ENCODE data around the gene TNPO3. TPM values are rescaled to one million over a fixed set of nuclear protein-coding genes. Genes with fewer than 3 reads are reported as not detected.

The TNPO3 gene
- total and polyA plus RNA-seq, 2 donors from 2014 or later, result 20.1 to 35.7 TPM

DNA sequence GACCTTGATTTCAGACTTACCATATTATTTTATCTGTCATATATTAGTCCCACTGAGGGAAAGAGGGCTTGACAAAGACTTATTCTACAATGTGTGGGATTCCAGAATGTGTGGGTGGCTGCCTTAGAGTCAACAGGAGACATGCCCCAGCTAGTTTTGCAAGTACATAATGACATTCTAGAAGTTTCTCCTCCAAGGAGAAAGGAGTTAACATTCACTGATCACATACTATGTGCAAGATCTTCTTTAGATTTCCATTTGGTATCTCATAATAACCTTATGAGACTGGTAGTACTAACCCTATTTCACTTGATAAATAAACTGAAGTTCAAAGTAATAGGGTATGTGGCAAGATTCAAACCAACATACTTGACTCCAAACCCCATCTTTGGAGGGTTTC lies 92.0 kb downstream of the TNPO3 start:
- H3K4me3 ChIP-seq (ENCODE audit: low read length in 3 of 3), result no peak overlapping the region
- FAIRE-seq (no peak), DNase-seq (no peak)
- H3K27me3 ChIP-seq (ENCODE audit: control insufficient read depth, insufficient read depth, low read length), result no peaks in the 10 kb centered on the region
- peaks cover 0 to 10% (median 2%) of the 10 kb centered on the region in 3 donors for H3K4me1 ChIP-seq (ENCODE audit: control insufficient read depth in 2 of 3, insufficient read depth in 2 of 3, low read depth in 1 of 3, low read length in 3 of 3)
- peak overlapping the region; percentile 33 to 79 for H3K27ac ChIP-seq (ENCODE audit: low read depth in 2 of 2, low read length in 2 of 2)
- no peak overlapping the region for H3K9ac ChIP-seq (ENCODE audit: low read length in 3 of 3)
- H3K9me3 ChIP-seq (ENCODE audit: control insufficient read depth in 2 of 3, insufficient read depth in 1 of 3, low read length in 3 of 3), result no peaks in the 10 kb centered on the region
- TF ChIP-seq, protein P1, sequence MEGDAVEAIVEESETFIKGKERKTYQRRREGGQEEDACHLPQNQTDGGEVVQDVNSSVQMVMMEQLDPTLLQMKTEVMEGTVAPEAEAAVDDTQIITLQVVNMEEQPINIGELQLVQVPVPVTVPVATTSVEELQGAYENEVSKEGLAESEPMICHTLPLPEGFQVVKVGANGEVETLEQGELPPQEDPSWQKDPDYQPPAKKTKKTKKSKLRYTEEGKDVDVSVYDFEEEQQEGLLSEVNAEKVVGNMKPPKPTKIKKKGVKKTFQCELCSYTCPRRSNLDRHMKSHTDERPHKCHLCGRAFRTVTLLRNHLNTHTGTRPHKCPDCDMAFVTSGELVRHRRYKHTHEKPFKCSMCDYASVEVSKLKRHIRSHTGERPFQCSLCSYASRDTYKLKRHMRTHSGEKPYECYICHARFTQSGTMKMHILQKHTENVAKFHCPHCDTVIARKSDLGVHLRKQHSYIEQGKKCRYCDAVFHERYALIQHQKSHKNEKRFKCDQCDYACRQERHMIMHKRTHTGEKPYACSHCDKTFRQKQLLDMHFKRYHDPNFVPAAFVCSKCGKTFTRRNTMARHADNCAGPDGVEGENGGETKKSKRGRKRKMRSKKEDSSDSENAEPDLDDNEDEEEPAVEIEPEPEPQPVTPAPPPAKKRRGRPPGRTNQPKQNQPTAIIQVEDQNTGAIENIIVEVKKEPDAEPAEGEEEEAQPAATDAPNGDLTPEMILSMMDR (IDR thresholded peaks at IDR 0.05; ENCODE audit: borderline replicate concordance, extremely low read depth, insufficient read depth), result no peak
- intact Hi-C loops (cut with DNase I), result no loop called here
- peaks cover 8 to 34% (median 14%) of the 10 kb centered on the region in 3 donors for H3K36me3 ChIP-seq (ENCODE audit: control insufficient read depth in 2 of 3, insufficient read depth in 3 of 3, low read length in 3 of 3)

DNA sequence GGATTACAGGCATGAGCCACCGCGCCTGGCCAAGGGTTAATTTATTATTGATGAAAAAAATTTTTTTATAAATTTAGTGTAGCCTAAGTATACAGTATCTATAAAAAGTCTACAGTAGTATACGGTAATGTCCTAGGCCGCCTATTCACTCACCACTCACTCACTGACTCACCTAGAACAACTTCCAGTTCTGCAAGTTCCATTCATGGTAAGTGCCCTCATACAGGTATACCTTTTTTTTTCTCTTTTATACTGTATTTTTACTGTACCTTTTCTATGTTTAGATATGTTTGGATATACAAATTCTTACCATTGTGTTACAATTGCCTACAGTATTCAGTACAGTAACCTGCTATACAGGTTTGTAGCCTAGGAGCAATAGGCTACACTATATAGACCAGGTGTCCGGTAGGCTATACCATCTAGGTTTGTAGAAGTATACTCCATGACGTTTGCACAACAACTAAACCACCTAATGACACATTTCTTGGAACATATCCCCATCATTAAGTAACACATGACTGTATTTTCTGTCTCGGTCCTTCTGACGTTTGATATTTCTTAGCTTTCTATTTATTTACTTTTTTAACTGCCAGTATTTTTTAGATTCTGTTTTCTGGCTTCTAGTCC lies 93.8 kb downstream of the TNPO3 start:
- H3K4me3 ChIP-seq (ENCODE audit: low read length in 3 of 3), result no peak overlapping the region
- H3K27ac ChIP-seq (ENCODE audit: low read depth in 2 of 2, low read length in 2 of 2), result no peak overlapping the region
- H3K27me3 ChIP-seq (ENCODE audit: control insufficient read depth, insufficient read depth, low read length), result no peaks in the 10 kb centered on the region
- TF ChIP-seq, protein P1 (IDR thresholded peaks at IDR 0.05; ENCODE audit: borderline replicate concordance, extremely low read depth, insufficient read depth), result no peak
- no peaks in the 10 kb centered on the region for H3K9me3 ChIP-seq (ENCODE audit: control insufficient read depth in 2 of 3, insufficient read depth in 1 of 3, low read length in 3 of 3)
- no peak overlapping the region for H3K9ac ChIP-seq (ENCODE audit: low read length in 3 of 3)
- no peak for DNase-seq
- no peak for FAIRE-seq
- intact Hi-C loops (cut with DNase I), result no loop called here
- peaks cover 0 to 10% (median 2%) of the 10 kb centered on the region in 3 donors for H3K4me1 ChIP-seq (ENCODE audit: control insufficient read depth in 2 of 3, insufficient read depth in 2 of 3, low read depth in 1 of 3, low read length in 3 of 3)
- H3K36me3 ChIP-seq (ENCODE audit: control insufficient read depth in 2 of 3, insufficient read depth in 3 of 3, low read length in 3 of 3), result peaks cover 6 to 39% (median 16%) of the 10 kb centered on the region in 3 donors

DNA sequence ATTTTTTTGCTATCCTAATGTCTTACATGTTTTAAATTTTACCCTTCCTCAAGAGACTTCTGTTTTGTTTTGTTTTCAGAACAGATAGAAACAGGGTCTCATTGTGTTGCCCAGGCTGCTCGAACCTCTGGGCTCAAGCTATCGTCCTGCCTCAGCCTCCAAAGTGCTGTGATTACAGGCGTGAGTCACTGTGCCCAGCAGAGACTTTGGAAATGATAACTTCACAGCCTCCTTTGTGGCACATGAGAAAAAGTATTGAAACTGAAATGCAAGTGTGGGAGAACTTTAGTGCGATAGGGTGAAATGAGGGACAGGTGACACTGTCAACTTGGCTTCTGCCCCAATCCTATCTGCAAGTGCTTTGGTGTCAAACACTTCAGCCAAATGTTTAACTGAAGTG lies 95.6 kb downstream of the TNPO3 start:
- no peak overlapping the region for H3K4me3 ChIP-seq (ENCODE audit: low read length in 3 of 3)
- H3K9ac ChIP-seq (ENCODE audit: low read length in 3 of 3), result no peak overlapping the region
- TF ChIP-seq, protein P1 (IDR thresholded peaks at IDR 0.05; ENCODE audit: borderline replicate concordance, extremely low read depth, insufficient read depth), result no peak
- H3K27ac ChIP-seq (ENCODE audit: low read depth in 2 of 2, low read length in 2 of 2), result no peak overlapping the region
- intact Hi-C loops (cut with DNase I), result no loop called here
- no peaks in the 10 kb centered on the region for H3K9me3 ChIP-seq (ENCODE audit: control insufficient read depth in 2 of 3, insufficient read depth in 1 of 3, low read length in 3 of 3)
- FAIRE-seq, result no peak
- peaks cover 0 to 10% (median 2%) of the 10 kb centered on the region in 3 donors for H3K4me1 ChIP-seq (ENCODE audit: control insufficient read depth in 2 of 3, insufficient read depth in 2 of 3, low read depth in 1 of 3, low read length in 3 of 3)
- H3K27me3 ChIP-seq (ENCODE audit: control insufficient read depth, insufficient read depth, low read length), result no peaks in the 10 kb centered on the region
- no peak for DNase-seq
- H3K36me3 ChIP-seq (ENCODE audit: control insufficient read depth in 2 of 3, insufficient read depth in 3 of 3, low read length in 3 of 3), result peaks cover 8 to 46% (median 28%) of the 10 kb centered on the region in 3 donors
